HG03095 (cell line): ENCODE results near the gene CACNA1C.

Experiments used
- ATAC-seq: cut with Tn5 transposase; IDR thresholded peaks from one replicate; pipeline ENCODE4 v1.9.1; 2021; ENCODE audit warnings: moderate library complexity; ENCODE audit not compliant: unreplicated experiment

Gene CACNA1C

DNA sequence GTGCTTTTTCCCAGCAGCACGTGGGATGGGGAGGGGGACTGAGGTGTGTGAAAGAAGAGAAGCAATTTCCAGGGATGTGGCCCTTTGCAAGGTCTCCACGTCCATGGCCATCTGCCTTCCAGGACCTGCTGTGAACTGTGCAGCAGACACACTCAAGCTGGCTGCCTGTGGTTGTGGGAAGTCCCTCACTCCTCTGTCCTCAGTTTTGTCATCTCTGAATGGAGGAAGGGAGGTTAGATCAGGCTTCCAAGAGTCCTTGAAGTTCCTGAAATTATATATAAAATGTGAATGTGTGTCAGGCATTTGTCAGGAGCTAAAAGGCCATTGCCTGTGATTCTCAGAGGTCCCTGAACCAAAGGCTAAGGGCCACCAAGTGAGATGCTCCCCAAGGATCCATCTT, 328.2 kb downstream of the CACNA1C start:
- ATAC-seq, result no peak

DNA sequence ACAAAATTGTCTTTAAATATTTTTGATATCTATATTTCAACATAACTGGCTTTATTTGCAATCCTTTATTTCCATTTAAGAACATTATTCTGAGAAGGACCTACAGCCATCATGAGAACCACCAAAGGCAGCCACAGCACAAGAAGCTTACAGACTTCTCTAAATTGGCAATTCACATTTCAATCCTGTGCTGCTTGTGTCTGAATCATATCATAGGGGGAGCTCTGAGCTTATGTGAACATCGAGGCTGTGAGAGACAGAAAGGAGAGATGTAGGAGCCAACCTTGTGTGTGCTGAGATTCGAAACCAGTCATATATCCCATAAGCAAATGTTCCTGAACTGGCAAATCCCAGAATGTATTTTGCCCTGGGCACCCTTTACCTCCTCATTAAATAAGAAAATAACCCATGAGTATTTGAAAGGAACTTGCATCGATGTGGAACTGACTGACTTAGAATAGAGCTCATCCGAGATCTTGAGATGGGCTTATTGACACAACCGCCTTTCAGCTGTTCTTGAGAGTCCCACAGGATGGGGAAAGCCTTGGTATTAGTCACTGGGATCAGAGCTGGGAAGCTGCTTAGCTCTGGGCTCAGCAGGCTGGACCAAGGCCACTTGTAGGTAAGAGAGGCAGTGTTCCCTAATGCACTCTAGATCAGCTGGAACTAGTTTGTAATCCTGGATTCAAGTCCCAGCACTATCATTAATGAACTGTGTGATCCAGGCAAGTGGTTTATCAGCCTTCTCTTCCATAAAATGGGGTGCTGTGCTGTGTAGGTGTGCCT, 329.8 kb downstream of the CACNA1C start:
- ATAC-seq, result no peak

DNA sequence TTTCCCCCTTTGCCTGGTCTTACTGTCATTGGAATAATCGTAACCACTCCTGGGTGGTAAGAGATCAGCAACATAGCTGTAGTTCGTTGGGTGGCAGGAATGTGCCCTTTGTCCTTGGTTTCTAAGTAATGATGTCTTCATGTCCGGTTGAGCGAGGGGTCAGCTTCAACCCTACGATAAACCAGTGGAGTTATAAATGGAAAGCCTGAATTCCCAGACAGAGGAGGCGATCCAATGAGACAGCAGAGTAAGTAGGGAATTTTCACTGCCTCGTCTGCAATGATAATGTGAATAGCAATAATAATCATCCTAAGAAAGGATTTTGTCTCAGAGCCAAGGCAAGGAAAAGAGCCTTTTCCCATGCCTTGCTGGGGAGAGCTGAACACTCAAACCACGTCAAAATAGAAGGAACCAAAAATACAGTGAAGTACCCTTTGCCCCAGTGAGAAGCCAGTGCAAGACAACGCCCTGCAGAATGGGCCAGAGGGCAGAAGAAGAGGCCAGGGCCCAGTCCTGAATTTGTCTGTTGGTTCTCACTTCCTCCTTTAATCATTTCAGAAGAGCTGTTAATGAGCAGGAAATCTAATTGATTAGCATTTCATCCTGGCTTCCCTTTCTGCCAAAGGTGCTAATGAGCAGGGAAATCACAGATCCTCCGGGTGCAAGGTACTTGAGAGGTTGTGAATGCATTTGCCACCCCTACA, 330.7 kb downstream of the CACNA1C start:
- ATAC-seq, result no peak

DNA sequence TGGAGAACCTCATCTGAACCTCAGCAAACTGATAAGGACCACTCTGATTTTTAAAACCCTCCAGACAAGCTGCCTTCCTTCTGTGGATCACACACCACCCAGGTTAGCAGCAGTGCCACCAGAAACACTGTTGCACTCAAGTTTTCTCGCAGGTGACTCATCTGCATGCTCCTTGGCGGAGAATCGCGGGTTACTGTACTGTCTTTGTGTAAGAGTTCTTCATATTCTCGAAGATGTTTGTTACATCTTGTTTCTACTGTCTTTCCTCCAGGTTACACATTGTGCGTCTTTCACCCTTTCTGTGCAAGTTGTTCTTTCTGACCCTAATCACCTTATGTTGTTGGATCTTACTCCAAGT, 331.2 kb downstream of the CACNA1C start:
- no peak for ATAC-seq

DNA sequence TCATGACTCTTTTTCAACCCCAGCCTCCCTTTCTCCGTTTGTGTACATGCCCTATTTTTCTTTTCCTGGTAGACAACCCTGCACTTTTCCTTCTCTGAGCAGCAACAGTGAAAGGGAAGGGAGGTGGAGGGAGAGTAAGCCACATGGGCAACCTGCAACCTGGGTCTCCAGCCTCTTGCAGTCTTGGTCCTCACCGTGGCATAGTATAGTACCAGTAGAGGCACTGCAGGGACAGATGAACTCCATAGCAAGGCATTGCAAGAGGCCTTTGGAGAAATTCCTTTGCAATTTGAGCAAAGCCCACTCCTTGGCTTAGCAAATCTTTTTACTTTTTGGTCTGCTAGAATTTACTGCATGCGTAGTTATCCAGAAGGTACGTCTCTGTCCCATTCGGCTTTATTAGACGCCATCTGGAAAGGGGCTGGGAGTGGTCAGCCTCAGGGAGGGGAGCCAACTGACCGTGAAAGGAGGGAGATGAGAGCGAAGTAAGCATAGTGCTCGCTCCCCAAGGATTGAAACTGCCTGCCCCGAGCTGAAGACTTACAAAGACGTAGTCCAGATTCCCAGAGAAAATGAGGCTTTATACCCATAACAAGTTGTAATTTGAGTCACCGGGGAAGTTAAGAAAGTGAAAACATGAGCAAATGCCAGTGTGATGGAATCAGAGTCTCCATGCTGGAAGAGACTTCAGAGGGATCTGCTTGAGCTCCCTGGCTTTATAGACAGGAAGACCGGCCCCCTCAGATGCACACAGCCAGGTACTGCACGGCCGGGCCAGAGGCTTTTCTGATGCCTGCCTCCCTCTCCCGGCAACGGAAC, 332.0 kb downstream of the CACNA1C start:
- ATAC-seq, result no peak

DNA sequence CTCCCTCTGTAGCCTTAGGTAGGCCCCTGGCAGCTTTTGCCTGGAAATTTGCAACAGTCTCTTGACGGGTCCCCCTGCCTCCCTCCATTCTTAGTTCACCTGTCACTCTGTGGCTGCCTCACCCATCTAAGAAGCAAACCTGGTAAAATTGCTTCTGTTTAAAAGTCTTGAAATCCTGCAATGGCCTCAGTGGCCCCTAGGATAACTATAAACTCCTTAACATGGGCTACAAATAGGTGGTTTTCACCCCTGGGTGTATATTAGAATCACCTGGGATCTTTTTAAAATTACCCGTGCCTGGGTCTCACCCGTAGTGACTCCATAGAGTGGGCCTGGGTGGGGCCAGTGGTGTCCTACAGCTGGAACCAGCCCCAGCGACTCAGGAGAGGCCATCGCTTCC, 332.7 kb downstream of the CACNA1C start:
- no peak for ATAC-seq

DNA sequence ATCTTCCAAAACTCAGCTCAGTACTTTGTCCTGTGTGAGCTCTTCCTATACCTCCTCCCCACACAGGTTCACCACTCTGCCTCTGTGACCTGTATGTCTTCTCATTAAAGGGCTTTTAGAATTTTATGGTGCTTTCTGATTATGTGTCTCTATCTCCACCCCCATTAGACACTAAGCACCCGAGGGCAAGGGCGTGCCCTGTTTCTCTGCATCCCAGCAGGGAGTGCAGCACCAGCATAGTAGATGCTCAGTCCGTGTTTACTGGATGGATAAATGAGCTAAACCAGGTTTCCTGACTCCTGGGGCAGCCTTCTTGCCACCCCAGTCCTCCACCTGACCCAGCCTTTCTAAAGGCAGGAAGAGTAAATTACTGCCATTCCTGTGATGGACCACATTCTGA, 333.8 kb downstream of the CACNA1C start:
- no peak for ATAC-seq

DNA sequence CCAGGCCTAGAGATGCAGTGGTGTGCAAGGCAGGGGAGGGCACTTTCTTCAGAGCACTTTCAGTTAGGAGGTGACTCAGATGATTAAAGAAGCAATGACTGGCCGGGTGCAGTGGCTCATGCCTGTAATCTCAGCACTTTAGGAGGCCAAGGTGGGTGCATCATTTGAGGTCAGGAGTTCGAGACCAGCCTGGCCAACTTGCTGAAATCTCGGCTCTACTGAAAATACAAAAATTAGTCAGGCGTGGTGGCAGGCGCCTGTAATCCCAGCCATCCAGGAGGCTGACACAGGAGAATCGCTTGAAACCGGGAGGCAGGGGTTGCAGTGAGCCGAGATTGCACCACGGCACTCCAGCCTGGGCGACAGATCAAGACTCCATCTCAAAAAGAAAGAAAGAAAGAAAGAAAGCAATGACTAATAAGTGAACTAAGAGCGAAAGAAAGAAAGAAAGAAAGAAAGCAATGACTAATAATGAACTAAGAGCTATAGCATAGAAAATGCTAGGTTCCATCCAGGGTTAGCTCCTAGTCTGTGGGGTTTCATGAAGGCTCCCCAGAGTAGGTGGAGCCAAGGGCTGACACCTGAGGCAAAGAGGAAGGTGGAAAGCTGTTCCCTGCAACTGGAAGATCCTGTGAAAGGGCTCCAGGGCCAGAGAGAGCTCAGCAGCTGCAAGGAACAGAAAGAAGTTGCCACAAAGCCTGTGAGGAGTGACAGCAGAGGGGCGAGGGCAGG, 334.5 kb downstream of the CACNA1C start:
- ATAC-seq, result no peak

DNA sequence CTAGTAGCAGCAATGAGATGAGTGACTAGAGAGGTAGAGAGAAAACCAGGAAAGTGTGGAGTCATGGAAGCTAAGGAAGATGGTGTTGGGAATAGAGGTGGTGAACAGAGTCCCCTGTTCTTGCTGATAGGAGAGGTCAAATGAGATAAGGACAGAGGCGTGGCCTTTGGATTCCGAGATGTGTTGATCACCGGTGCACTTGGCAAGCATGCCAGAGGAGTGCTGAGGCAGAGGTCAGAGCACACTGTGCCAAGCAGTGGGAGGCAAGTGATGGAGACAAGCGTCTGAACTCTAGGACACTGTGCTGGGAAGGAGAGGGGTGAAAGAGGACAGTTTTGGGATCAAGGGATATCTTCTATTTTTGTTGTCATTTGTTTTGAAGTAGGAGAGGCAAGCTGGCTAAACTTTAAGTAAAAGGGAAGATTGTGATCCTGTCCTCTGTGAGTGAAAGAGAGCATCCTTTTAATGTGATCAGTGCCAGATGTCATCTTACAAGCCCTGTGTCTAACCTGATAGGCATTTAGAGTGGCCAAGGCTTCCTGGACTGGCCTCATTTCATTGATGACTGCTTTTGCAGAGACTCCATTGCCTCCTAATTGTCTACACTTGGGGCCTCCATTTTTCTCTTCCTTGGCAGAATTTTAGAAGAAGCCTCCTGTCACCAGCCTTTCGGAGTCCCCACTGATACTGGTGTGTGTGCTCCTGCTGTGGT, 336.4 kb downstream of the CACNA1C start:
- no peak for ATAC-seq

DNA sequence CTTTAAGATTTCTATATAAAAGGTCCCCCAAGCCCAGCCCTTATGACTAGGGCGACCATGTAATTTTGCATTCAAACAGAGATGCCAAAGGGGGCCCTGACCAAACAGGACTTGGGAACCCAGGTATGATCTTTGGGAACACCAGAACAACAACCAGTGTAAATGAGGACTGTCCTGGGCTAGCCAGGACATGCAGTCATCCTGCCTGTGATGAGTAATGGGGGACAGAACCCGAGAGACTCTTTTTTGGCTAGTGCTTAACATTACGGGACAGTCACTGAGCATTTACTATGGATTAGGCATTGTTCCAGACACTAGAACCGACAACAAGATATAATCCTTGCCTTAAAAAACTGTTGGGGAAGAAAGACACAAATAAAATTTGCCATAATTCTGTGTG, 337.3 kb downstream of the CACNA1C start:
- ATAC-seq, result no peak

DNA sequence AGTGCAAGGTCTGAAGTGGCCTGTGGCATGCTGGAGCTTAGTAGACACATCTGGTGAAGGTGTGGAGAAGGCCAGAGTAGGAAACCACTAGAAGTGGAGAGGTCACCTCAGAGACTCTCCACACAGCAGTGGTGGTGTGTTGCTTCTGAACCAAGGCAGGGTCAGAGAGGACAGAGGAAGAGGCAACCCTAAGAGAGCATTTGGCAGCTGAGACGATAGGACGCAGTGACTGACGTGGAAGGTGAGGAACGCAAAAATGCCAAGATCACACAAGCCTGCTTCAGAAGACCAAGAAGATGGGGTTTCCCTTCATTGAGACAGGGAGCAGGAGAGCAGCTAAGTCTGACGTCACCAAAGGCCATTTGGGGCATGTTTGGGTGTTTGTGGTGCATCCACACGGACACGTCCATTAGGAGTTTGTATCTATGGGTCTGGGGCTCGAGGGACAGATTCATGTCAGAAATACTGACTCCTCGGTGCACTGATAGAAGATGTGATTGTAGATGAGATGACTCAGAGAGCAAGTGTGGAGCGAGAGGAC, 338.1 kb downstream of the CACNA1C start:
- no peak for ATAC-seq

DNA sequence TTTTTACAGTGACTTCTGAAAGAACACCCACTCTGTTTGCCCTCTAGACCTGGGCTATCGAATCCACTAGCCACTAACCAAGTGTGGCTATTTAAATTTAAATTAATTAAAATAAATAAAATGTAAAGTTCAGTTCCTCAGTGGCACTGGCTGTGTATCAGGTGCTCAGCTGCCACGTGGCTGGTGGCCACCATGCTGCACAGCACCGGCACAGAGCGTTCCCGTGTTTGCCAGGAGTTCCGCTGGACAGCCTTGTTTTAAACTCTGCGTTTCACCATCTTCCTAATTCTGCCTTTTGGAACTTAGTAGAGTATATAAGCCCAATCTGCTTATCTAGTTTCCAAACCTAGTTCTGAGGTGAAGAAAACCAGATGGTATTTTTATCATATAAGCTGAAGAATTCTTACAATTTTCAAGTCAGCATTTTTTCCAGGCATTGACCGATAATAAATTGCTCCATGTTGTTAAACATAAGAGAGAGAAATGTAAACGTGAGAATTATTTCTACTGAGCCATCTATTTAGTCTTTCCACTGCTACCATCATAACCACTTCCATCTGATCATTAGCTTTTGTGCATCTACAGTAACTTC, 339.0 kb downstream of the CACNA1C start:
- no peak for ATAC-seq

DNA sequence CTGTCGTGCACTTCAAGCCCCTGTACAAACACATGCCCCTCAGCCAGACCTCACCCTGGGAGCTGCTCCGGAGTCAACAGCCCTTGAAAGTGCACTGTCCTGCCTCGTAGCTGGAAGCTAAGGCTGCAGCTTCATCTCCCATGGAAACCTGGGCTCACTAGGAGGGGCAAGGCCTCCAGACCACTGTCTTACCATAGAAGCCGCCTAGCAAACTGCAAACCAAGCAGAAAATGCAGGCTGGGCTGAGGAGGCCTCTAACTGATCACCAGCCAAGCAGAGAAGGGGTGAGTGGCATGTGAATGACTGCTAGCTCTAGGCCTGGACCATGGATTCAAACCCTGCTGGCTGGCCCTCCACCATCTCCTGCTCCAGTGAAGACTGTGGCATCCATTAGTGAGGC, 340.2 kb downstream of the CACNA1C start:
- ATAC-seq, result no peak

DNA sequence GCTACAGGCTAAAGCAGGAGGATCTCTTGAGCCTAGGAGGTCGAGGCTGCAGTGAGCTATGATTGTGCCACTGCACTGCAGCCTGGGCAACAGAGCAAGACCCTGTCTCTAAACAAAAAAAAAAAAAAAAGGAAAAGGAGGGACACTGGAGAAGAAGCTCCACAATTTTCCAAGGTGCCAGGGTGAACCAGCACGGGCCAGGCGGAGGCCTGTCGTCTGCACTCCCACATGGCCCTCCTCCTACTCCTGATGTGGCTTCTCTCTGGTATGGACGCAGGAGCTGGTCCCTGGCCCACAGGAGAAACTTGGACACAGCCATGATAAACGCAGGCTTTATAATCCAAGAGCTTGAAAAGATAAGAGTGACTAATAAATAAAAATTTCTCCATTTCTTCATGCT, 341.2 kb downstream of the CACNA1C start:
- no peak for ATAC-seq

DNA sequence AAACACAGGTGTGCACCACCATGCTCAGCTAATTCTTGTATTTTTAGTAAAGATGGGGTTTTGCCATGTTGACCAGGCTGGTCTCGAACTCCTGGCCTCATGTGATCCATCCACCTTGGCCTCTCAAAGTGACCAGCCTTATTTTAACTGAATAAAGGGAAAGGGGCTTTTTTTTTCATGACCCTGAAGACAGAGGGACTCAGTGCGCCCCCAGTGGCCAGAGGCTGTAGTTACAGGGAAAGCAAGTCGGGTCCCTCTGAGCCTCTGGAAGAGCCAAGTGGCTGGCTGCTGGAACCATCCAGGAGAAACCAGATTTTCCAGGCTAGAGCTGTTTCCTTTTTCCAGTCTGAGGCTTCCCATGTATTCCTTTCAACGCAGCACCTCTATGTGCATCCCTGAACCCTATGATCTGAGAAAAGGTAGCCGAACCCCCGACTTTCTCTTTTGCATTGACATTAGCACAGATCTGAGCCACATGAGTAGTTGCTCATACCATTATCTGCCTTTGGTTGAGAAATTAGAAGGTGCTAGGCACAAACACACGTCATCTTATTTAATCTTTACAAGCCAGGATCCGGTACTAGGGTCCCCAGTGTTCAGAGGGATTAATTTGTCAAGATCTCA, 342.7 kb downstream of the CACNA1C start:
- ATAC-seq, result no peak

DNA sequence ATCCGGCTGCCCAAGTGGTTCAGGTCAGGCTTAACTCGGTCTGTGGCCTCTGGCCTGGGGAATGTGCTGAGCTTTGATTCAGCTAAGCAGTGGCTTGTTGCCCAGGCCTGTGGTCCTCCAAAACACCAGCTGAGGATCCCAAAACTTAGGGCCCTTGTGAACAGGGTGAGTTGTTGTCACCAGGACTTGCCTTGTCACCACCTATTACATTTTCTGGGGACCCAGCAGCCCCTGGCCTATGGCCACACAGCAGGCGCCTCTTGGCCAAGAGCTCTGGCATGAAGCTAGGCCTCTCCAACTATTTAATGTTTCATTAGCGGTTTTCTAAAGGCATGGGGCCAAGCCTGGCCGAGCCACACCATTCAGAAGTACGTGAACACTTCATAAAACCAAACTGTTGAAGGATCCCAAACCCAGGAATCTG, 343.7 kb downstream of the CACNA1C start:
- no peak for ATAC-seq

DNA sequence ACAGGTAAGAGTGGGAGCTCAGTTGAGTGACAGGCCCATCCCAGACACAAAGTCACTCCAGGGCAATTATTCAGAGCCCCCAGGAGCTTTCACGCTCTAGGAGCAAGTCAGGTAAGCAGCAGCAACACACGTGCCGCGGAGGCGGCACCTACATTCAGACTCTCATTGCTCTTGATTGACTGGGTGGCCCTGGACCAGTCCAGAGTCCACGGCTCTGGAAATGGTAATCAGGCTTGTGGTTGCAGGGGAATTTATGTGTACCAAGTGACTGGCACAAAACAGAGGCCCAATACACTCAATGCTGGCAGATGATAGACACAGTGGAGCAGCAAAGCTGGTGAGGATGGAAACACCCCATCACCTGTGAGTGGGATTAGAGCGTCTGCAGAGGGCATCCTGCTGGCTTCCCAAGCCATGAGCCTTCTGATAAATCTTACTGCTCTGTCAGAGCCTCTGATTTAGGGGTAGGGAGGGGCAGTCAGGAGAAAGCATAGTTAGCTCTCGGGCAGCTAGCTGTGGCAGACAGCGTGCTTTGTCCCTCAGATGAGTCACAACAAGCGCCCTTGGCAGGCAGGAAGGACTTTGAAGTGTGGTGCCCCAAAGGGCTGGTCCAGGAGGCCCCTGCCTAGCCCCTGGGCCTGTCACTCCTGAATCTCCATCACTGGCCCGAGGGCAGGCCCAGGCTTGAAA, 344.7 kb downstream of the CACNA1C start:
- no peak for ATAC-seq

DNA sequence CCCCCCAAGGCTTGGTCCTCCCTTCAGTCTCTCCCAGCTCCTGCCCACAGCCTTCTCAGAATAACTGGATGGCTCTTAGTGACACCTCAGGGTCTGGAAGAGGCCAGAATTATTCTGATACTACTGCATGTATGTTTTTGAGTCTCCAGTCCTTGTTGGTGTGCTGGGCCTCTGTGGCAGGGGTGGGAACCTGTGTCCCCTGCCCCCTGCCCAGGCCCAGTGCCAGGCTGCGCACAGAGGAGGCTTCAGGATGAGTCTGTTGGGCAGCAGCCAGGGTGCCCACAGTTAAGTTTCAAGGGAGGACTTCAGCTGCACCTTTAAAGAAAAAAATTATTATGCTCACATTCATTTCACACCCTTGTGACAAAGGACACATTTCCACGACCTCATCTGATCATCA, 348.3 kb downstream of the CACNA1C start:
- ATAC-seq, result no peak

DNA sequence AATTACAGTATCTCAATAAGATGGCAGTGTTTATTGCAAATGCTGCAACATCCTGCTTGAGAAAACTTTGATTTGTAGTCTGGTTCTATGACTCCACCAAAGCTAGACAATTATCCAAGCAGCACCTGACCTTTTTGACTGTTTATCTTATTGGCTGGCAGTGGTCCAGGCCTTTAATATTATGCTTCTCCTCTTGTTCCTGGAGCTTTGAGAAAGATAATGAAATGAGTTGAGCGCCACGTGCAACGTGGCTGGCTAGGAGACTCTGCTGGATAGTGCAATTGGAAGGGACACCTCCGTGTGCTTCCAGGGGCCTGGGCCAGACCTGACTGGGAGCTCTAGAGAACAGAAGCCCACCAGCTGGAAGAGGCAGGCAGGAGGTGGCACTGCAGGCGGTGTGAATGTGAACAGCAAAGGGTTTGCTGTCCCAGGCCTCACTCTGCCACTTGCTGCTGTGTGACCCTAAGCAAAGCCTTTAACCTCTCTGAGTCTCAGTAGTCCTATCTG, 349.3 kb downstream of the CACNA1C start:
- ATAC-seq, result no peak
